NCI-H82 treated with DMSO at 0.1 percent for 48 hours (cell line): ENCODE data around the gene KLHL40.

Experiments
- DNase-seq: peaks from one replicate; lab custom pipeline; 2025; ENCODE audit not compliant: unreplicated experiment; lab: John Stamatoyannopoulos, UW

The KLHL40 gene

DNA sequence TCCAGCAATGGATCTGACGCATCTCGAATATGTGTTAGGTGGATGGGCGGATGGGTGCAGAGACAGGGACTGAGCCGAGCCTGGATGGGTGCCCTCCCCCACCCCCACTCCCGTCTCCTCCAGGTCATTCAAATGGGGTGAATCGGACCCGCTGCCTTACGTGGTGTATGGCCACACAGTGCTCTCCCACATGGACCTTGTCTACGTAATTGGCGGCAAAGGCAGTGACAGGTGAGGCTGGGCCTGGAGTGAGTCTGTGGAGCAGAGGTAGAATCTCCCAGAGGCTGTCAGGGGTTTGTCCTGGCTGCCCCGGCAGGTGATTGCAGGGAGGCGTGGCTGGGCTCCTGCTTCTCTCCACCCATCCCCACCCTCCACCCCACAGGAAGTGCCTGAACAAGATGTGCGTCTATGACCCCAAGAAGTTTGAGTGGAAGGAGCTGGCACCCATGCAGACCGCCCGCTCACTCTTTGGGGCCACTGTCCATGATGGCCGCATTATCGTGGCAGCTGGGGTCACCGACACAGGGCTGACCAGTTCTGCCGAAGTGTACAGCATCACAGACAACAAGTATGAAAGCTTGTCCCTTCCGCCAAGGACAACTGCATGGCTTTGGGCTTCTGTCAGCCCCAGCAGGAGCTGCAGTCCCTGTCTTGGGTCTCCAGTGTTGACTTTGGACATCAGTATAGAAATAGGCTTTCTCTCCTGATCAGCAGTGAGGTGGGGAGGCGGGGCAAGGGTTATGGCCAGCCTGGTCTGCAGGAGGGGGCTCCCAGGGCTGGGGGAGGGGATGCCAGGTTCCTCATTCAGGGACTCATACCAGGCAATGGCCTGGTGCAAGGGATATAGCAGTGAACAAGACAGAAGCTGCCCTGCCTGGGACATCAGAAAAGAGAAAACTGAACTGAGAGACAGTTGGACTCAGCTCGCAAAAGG is 3.4 kb downstream of the KLHL40 start:
- DNase-seq: no peak

GRCh38 chr3:42689421-42690014 is 4.2 kb downstream of the KLHL40 start:
- no peak for DNase-seq

DNA sequence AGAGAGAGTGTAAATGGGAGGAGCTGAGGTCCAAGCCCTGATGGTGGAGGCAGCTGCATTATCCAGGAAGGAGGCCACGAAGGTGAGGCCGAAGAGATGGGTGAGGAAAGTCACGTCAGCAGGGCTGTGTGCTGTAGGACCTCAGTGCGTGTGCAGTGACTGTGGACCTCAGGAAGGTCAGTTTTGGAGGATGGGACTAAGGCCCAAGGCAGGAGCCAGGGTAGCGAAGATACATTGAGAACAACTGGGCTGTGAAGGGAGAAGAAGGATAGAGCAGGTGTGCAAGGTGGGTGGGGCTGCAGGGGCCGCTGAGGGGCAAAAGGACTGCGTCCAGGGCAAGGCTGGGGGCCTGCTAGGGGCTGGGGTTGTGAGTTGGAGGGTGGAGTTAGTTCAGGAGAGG is 4.9 kb downstream of the KLHL40 start:
- DNase-seq: no peak

DNA sequence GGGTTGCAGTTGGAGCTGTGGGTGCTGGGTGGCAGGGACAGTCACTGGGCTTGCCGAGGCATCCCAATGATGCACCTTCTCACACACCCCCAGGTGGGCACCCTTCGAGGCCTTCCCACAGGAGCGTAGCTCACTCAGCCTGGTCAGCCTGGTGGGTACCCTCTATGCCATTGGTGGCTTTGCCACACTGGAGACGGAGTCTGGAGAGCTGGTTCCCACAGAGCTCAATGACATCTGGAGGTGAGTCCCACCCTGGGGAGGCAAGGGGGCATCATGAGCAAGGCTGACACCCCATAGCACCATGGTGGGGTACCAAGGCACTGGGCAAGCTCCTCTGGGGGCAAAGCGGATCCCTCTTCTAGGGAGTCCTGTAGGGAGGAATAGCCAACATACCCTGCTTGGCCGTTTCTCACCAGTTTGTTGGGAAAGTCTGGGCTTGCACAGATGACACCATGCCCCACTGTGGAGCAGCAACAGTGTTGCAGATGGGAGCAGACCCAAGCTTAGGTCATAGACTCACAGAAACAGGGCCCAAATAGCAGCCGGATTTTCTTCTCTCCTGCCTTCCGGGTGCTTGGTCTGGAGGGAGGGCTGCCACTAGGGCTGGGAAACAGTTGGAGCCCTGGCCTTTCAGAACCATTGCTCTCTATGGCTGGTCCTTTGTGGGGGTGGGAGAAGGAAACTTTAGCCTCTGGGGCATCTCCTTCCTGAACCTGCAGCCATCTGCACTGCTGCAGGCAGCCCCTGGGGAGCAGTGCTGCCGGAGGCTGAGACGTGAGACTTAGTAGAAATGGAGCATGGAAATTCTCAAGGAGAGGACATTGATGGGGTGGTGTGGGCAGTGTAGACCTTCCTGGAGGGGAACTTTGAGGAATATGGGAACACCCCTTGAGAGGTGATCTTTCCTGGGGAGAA is 5.7 kb downstream of the KLHL40 start:
- DNase-seq: no peak

GRCh38 chr3:42691816-42692666 is 6.7 kb downstream of the KLHL40 start:
- no peak for DNase-seq

GRCh38 chr3:42692667-42693529 is 7.6 kb downstream of the KLHL40 start:
- DNase-seq: no peak

- DNase-seq: no peak
Observed at GRCh38 chr3:42693530-42693930, 8.2 kb downstream of the KLHL40 start.

DNA sequence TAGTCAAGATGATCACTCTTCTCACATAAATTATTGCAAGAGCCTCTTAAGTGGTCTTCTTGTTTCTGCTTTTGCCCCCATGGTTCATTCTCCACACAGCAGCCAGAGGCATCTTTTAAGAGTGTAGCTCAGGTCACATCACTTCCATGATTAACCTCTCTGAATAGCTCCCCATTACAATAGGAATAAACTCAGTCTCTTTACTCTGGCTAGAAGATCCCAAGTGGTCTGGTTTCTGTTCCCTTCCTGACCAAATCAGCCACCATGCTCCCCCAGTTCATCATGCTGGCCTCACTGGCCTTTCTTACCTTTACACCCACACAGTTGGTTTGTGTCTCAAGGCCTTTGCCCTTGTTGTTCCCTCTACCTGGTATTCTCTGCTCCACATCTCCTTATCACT is 9.0 kb downstream of the KLHL40 start:
- no peak for DNase-seq

DNA sequence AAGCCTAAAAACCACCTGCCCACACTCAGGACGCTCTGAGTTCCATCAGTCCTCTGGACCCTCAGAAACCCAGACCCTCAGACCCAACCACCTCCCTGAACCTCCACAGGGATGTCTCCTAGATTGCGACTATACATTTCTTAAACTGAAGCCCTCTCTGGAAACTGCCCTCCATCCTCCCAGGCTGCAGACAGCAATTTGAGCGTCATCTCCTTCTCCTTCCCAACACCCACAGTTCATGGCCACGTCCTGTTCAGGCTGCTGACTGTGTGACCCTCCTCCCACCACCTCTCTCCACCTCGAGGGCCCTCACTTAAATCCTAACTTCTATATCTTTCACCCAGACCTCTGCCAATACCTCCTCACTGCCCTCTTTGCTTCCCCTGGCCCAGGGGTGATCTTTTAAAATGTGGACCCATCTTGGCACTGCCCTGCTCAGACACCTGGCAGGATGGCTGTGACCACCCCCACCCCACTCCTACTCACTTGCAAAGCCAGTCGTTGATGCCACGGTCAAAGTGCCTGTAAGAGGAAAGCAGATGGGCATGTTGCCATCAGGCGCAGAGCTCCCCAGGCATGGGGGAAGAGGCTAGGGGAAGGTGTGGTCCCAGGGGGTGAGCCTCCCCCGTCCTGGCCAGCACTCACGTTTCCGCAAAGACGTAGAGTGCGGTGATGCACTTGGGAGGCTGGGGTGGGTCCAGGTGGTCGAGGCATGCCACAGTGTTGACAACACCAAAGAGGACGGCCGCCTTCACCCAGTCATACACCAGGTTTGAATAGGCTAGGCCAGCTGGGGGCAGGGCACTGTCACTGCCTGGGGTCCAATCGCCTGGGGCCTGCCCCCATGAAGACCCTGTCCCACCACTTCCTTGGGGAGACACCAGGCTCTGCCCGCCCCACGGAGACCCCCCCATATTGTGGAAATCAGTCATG is 11.3 kb downstream of the KLHL40 start:
- DNase-seq: no peak

DNA sequence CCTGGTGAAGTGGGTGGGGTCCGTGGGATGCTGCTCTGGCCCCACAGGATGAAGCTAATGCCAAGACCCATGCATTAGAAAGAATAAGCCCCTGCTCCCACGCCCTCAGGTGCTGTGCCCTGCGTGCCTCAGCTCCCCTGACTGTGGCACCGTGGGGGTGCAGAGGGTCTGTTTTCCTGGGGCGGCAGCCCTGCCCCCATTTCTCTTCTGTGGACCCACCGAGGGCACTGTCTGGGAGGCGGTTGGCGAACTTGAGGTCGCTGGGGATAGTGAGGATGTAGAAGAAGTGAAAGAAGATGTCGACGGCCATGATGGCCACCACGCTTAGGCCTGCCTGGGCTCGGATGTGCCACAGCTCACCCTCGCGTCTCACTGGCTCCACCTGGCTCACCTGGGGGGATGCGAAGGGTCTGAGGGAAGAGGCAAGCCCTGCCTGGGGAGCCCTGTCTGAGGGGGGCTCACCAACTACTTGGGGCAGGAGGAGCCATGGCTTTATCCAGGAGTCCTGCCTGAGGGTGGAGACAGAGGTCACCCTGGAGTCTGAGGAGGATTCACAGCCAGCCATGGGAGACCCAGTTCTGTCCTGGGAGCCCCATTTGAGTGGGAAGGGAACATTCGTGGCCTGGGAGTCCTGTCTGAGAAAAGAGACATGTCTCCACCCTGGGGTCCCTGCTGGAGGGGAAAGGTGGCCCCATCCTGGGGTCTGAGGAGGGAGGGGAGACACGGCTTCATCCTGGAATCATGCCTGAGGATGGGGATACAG is 12.1 kb downstream of the KLHL40 start:
- no peak for DNase-seq

DNA sequence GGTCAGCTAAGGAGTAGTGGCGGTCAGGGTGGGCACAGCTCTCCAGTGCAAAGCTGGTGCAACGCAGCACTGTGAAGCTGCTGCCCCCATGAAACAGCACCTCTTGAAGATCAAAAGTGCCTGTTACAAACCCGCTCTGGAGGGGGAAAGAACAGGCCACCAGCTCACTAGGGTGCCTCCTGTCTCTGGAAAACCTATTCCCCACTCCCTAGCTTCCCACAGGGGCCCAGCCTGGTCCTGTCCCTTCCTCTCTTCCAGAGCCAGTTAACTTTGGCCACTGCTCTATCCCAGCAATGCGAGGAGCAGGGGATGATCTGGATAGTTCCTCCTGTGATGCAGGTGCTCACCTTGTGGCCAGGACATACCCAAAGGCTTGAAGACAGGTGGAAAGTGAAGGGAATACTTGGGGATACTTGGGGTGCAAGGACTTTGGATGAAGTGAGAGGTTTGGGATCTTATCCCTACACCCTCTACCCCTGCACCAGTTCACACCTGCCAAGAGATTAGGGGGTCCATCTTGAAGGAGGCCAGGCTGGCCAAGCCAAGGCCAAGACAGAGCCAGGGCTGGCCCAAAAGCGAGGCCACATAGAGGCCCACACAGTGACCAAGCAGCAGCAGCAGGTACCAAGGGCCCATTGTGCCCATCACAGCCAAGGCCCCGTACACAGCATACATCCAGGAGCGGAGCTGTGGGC is 13.0 kb downstream of the KLHL40 start:
- DNase-seq: no peak

DNA sequence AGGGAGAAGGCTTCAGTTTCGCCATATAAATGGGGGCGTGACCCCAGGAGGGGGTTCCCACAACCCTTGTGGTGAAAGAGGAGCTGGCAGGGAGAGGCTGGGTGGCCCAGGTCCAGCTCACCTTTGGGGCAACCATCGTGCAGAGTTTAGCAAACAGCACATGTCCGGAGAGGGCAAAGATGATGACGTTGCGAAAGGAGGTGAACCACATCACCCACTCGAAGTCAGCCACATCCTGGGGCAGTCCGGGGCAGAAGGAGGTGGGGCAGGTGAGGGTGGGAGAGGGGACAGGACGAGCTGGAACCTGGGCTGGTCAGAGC is 13.5 kb downstream of the KLHL40 start:
- DNase-seq: no peak

DNA sequence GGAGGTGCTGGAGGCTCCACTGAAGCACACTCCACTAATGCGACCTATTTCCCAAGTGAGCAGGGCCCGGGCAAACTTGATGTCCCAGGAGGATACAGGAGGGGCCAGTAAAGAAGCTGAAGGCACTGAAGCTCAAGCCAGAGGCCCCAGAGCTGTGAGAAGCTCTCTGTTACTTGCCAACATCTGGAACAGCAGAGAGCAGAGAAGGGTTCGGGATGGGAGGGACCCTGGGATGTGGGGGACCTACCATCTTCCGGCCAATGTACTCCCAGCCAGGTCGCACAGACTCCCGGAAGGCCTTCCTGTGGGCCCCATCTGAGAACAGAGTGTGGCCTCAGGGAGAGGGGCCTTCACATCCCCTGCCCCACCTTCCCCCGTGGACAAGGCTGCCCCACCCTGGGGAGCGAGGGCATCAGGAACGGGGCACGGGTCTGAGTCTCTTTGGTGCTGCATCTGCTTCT is 14.2 kb downstream of the KLHL40 start:
- DNase-seq: no peak

- DNase-seq: no peak
Observed at GRCh38 chr3:42700366-42701288, 15.3 kb downstream of the KLHL40 start.

- DNase-seq: no peak
Observed at GRCh38 chr3:42701371-42702065, 16.2 kb downstream of the KLHL40 start.
